Ammon's horn (tissue), 1 donor: ENCODE data around the gene NUPR2.
"Not testable (repeated sequence)": the region's sequence is repeated elsewhere in the genome, so short reads cannot be mapped to it uniquely, and the experiment has no call there.

Source experiments
- DNase-seq: peaks from one replicate; pipeline ENCODE4 v3.0.0-alpha.2; 2016; ENCODE audit warnings: low spot score

NUPR2 gene

DNA sequence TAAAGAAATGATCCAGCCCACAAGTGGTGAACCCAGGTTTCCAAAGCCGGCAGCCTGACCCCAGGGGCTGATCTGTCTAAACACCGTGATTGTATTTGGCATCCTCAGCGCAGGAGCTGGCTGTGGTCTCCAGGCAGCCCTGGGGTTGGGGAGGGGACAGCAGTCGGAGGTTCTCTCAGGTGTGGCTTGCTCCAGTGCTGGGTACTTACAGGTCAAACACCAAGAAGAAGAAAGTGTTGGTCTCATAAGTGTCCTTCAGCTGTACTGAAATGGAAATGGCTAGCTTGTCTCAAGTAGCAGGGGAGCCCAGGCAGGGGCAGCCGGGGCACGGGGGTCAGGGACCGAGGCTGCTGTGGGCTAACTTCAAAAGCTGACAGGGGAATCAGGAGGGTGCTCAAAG, 29.5 kb downstream of the NUPR2 start:
- no peak for DNase-seq

DNA sequence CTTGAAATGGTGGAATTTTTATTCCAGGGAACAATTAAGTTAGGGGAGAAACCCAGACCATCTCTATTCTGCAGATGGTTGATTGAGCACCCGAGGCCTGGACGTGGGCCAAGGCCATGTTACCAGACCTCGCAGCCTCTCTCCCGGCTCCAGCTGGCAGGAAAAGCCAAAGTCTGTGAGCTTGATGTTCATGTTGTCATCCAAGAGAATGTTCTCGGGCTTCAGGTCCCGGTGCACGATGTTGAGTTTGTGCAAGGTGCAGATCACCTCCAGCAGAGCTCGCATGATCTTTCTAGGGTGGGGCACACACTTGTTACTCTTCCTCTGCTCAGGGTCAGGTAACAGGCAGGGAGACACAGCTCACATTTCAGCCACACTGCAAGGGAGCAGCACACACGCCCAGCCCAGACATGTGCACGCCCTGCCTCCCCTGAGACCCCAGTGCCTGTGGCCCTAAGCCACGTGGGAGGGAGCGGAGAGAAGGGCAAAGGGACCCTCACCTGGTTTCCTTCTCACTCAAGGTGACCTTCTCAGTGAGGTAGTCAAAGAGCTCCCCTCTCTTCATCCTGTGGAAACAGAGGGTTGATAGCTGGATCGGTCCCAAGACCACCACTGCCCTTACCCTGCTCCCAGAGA, 32.9 kb downstream of the NUPR2 start:
- DNase-seq: peak; percentile 77

DNA sequence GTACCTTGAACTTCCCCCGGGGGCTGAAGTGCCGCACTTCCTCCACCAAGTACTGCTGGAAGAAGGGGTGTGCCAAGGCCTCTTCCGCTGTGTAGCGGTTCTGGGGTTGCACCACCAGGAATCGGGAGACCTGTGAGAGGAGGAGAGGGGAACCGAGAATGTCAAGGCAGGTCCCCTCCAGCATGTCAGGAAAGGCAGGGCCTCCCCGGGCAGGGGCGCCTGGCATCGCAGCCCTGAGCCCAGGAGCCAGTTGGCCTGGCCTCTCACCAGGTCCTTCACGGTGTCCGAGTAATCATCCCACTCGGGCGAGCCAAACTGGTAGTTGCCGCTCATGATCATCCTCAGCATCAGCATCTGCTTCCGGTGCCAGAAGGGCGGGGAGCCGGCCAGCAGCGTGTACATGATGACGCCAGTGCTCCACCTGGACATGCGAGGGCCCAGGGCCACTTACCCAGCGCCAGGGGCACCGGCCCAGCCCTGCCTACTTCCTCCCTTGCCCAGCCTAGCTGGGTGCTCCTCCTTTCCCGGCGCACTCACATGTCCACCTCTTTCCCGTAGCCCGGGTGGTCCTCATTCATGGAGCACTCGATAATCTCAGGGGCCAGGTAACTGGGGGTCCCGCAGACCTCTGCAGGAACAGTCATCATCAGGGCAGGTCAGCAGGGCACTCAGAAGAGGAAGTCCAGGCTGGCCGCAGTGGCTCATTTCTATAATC, 34.4 kb downstream of the NUPR2 start:
- no peak for DNase-seq

DNA sequence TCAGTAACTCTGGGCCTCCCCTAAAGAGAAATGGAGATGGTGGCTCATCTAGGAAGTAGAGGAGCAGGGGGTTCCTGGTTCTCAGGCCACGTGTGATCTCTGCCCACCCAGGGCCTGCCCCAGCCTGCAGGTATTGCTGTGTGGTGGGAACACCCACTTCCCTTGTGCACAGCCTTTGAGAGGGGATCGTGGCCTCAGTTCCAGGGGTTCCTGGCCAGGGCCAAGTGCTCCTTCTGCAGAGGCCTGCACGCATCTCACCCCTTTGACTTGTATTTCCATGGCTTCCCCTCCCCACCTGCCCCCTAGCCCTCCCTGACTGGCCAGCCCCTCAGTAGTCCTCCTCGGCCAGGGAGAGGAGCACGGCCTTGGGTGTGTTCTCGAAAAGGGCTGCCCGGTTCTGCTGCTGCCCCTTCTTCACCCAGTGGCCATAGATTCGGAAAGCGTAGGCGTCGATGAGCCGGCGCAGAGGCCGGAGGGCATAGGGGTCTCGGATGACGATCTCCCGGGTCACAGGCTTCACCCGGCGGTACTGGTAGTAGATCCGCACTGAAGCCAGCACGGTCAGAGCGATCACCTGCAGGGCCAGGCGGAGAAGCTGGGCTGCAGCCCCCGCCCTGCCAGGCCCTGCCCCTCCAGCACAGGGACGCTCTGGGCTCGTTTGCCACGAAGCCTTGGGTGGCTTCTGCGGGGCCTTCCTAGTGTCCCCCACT, 35.3 kb downstream of the NUPR2 start:
- DNase-seq: not testable (repeated sequence)

DNA sequence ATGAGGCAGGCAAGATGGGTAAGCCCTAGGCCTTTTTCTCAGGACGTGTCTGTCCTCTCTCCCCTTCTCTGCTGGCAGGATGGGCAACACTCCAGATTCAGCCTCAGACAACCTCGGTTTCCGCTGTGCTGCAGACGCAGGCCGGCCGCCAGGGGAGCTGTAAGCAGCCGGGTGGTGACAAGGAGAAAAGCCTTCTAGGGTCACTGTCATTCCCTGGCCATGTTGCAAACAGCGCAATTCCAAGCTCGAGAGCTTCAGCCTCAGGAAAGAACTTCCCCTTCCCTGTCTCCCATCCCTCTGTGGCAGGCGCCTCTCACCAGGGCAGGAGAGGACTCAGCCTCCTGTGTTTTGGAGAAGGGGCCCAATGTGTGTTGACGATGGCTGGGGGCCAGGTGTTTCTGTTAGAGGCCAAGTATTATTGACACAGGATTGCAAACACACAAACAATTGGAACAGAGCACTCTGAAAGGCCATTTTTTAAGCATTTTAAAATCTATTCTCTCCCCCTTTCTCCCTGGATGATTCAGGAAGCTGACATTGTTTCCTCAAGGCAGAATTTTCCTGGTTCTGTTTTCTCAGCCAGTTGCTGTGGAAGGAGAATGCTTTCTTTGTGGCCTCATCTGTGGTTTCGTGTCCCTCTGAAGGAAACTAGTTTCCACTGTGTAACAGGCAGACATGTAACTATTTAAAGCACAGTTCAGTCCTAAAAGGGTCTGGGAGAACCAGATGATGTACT, 36.6 kb downstream of the NUPR2 start:
- DNase-seq: peak; percentile 95

DNA sequence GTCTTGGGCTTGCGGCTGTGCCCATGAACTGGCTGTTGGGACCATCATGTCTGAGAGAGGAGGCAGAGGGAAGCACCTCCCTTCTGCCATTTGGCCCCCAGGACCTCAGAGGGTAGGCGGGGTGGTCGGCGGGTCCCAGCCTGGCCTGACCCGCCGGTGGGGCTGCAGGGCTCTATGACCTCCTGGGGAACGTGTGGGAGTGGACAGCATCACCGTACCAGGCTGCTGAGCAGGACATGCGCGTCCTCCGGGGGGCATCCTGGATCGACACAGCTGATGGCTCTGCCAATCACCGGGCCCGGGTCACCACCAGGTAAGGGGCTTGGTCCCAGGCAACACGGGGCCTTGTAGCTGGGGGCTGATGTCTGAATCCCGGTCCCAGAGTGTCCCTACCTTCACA, 38.0 kb downstream of the NUPR2 start:
- DNase-seq: no peak

DNA sequence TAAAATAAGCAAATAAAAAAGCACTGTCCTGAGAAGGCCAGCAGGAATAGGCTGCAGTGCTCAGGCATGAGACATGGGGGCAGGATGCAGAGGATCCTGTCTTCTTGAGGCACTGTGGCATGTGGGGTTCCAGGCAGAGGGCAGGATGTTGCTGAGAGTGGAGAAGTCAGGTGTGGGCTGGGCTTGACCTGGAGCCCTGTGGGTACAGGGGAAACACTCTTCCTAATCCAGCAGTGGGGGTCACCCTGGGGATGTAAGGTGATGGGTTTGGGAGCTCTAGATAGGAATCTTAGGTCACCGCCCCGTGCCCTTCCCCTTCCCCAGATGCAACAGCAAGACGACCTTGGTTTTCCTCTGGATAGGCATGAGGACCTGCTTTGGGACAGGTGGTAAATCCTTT, 38.5 kb downstream of the NUPR2 start:
- no peak for DNase-seq

DNA sequence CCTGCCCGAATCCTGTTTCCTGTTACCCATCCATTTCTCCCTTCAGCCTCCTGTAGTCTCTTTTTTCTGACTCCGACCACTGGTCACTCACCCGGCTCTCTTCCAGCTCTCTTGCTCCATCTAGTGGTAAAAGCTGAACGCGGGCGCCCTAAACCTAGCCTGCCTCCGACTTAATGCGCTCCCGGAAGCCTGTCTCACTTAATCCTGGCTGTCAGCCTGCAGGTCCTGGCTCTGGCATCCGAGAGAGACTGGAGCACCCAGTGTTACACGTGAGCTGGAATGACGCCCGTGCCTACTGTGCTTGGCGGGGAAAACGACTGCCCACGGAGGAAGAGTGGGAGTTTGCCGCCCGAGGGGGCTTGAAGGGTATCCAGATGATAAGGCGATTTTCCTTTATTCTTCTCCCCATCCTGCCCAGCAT, 41.8 kb downstream of the NUPR2 start:
- DNase-seq: peak; percentile 72

DNA sequence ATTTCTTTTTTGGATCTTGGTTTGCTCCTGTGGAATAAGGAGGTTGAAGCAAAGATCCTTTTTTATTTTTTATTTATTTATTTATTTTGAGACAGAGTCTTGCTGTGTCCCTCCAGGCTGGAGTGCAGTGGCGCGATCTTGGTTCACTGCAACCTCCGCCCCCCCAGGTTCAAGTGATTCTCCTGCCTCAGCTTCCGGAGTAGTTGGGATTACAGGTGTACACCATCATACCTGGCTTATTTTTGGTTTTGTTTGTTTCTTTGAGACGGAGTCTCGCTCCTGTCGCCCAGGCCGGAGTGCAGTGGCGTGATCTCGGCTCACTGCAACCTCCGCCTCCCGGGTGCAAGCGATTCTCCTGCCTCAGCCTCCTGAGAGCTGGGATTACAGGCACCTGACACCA, 49.8 kb downstream of the NUPR2 start:
- DNase-seq: not testable (repeated sequence)
